Nephron (organoid): ENCODE results near the gene REXO1.

Experiments
- H3K27ac Mint-ChIP-seq, 3 experiments: 2 replicates each; pipeline ENCODE4 v1.8.0; 2020; ENCODE audit warnings: mixed read lengths in 3 of 3, mild to moderate bottlenecking in 2 of 3, moderate library complexity in 1 of 3
- H3K27me3 Mint-ChIP-seq: 2 replicates; pipeline ENCODE4 v1.8.0; 2021; ENCODE audit warnings: low read depth, mild to moderate bottlenecking, moderate library complexity, mixed read lengths
- H3K36me3 Mint-ChIP-seq: 2 replicates; pipeline ENCODE4 v1.8.0; 2020; ENCODE audit warnings: low read depth, mixed read lengths
- H3K4me1 Mint-ChIP-seq: 2 replicates; pipeline ENCODE4 v1.8.0; 2020; ENCODE audit warnings: mixed read lengths
- H3K4me3 Mint-ChIP-seq, 3 experiments: 2 replicates each; pipeline ENCODE4 v1.8.0; 2020; ENCODE audit warnings: mild to moderate bottlenecking in 3 of 3, mixed read lengths in 3 of 3, moderate library complexity in 2 of 3
- H3K9me3 Mint-ChIP-seq: 2 replicates; pipeline ENCODE4 v1.8.0; 2020; ENCODE audit warnings: mixed read lengths
- TF ChIP-seq, protein P1 (sequence below), 3 experiments: fragments of 200-600 bp; sonication (generic); IDR thresholded peaks; one replicate each; pipeline ENCODE4 v1.5.0; 2021; ENCODE audit warnings: antibody characterized with exemption in 3 of 3; ENCODE audit not compliant: unreplicated experiment in 3 of 3

Gene REXO1

GRCh38 chr19:1809678-1810077 lies 38.6 kb downstream of the REXO1 start:
- Mint-ChIP-seq H3K27me3 (peaks cover 23% of the 10 kb centered on the region), H3K9me3 (no peaks in the 10 kb centered on the region)

DNA sequence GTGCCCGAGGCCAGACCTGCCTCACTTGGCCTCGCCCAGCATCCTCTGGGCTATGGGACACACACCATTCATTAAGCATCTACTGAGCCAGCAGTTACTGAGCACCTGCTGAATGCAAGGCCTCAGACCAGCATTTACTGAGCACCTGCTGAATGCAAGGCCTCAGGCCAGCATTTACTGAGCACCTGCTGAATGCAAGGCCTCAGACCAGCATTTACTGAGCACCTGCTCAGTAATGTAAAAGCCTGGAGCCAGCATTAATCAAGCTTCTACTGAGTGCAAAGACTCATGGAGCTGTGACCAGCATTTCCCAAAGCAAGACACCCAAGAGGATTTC lies 39.9 kb downstream of the REXO1 start:
- no peak overlapping the region for H3K4me3 Mint-ChIP-seq
- TF ChIP-seq, protein P1, sequence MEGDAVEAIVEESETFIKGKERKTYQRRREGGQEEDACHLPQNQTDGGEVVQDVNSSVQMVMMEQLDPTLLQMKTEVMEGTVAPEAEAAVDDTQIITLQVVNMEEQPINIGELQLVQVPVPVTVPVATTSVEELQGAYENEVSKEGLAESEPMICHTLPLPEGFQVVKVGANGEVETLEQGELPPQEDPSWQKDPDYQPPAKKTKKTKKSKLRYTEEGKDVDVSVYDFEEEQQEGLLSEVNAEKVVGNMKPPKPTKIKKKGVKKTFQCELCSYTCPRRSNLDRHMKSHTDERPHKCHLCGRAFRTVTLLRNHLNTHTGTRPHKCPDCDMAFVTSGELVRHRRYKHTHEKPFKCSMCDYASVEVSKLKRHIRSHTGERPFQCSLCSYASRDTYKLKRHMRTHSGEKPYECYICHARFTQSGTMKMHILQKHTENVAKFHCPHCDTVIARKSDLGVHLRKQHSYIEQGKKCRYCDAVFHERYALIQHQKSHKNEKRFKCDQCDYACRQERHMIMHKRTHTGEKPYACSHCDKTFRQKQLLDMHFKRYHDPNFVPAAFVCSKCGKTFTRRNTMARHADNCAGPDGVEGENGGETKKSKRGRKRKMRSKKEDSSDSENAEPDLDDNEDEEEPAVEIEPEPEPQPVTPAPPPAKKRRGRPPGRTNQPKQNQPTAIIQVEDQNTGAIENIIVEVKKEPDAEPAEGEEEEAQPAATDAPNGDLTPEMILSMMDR (IDR thresholded peaks at IDR 0.05; ENCODE audit: unreplicated experiment in 3 of 3), result no peak
- no peak overlapping the region for H3K27ac Mint-ChIP-seq
- H3K36me3 Mint-ChIP-seq, result peaks cover 5% of the 10 kb centered on the region
- H3K4me1 Mint-ChIP-seq, result peaks cover 9% of the 10 kb centered on the region
- peaks cover 23% of the 10 kb centered on the region for H3K27me3 Mint-ChIP-seq
- H3K9me3 Mint-ChIP-seq, result no peaks in the 10 kb centered on the region

More at GRCh38 chr19:1809678-1810077, 38.6 kb downstream of the REXO1 start:
- TF ChIP-seq, protein P1 (IDR thresholded peaks at IDR 0.05; ENCODE audit: unreplicated experiment in 3 of 3), result no peak
- Mint-ChIP-seq H3K36me3 (peaks cover 5% of the 10 kb centered on the region), H3K4me3 (no peak overlapping the region), H3K27ac (no peak overlapping the region), H3K4me1 (peaks cover 9% of the 10 kb centered on the region)

GRCh38 chr19:1807695-1808394 lies 40.4 kb downstream of the REXO1 start:
- Mint-ChIP-seq H3K9me3 (no peaks in the 10 kb centered on the region), H3K27ac (no peak overlapping the region), H3K4me3 (no peak overlapping the region), H3K4me1 (peaks cover 6% of the 10 kb centered on the region), H3K27me3 (peaks cover 21% of the 10 kb centered on the region), H3K36me3 (peaks cover 1% of the 10 kb centered on the region)
- TF ChIP-seq, protein P1 (IDR thresholded peaks at IDR 0.05; ENCODE audit: unreplicated experiment in 3 of 3), result no peak

GRCh38 chr19:1807030-1807694 lies 41.1 kb downstream of the REXO1 start:
- Mint-ChIP-seq H3K4me1 (no peaks in the 10 kb centered on the region), H3K4me3 (no peak overlapping the region), H3K27ac (no peak overlapping the region), H3K27me3 (peaks cover 19% of the 10 kb centered on the region), H3K36me3 (no peaks in the 10 kb centered on the region), H3K9me3 (no peaks in the 10 kb centered on the region)
- TF ChIP-seq, protein P1 (IDR thresholded peaks at IDR 0.05; ENCODE audit: unreplicated experiment in 3 of 3), result no peak

GRCh38 chr19:1806184-1807029 lies 41.9 kb downstream of the REXO1 start:
- Mint-ChIP-seq H3K9me3 (no peaks in the 10 kb centered on the region), H3K27ac (no peak overlapping the region), H3K4me3 (no peak overlapping the region), H3K4me1 (no peaks in the 10 kb centered on the region), H3K36me3 (no peaks in the 10 kb centered on the region), H3K27me3 (peaks cover 19% of the 10 kb centered on the region)
- TF ChIP-seq, protein P1 (IDR thresholded peaks at IDR 0.05; ENCODE audit: unreplicated experiment in 3 of 3), result no peak
